HepG2 (cell line): ENCODE results near the gene ARCN1. TPM values are rescaled to one million over a fixed set of nuclear protein-coding genes. Genes with fewer than 3 reads are reported as not detected.
A peak's percentile ranks its signal among the peaks of the same experiment; 100 is the strongest.

Experiments used
- CBFB ChIP-seq: sonication (generic); formaldehyde crosslinking; IDR thresholded peaks from 2 replicates; pipeline ENCODE4 v1.4.0; 2020; ENCODE audit warnings: missing genetic modification reagents
- HOXA7 ChIP-seq: sonication (generic); formaldehyde crosslinking; IDR thresholded peaks from 2 replicates; pipeline ENCODE4 v1.8.1; 2022; ENCODE audit warnings: mild to moderate bottlenecking, missing genetic modification reagents, moderate library complexity
- KAT2B ChIP-seq: fragments of 150-350 bp; IDR thresholded peaks from 2 replicates; pipeline ENCODE4 v1.6.1; 2014; ENCODE audit warnings: low read depth, low read length, borderline replicate concordance
- KDM2A ChIP-seq: sonication (generic); formaldehyde crosslinking; IDR thresholded peaks from 2 replicates; pipeline ENCODE4 v1.4.0; 2020; ENCODE audit warnings: low read depth, missing genetic modification reagents, borderline replicate concordance
- KLF6 ChIP-seq: IDR thresholded peaks from 2 replicates; pipeline ENCODE4 v1.8.0; 2016; ENCODE audit warnings: missing biosample characterization, missing genetic modification reagents
- MEIS1 ChIP-seq: sonication (generic); formaldehyde crosslinking; IDR thresholded peaks from 2 replicates; pipeline ENCODE4 v1.9.0; 2021; ENCODE audit warnings: mild to moderate bottlenecking, missing genetic modification reagents, moderate library complexity, borderline replicate concordance
- MTF2 ChIP-seq: sonication (generic); formaldehyde crosslinking; IDR thresholded peaks from 2 replicates; pipeline ENCODE4 v1.5.0; 2020; ENCODE audit warnings: missing genetic modification reagents, borderline replicate concordance
- MYC ChIP-seq: sonication (generic); formaldehyde crosslinking; IDR thresholded peaks from 2 replicates; pipeline ENCODE4 v1.9.0; 2021; ENCODE audit warnings: missing genetic modification reagents, borderline replicate concordance
- POGZ ChIP-seq: sonication (generic); formaldehyde crosslinking; IDR thresholded peaks from 2 replicates; pipeline ENCODE4 v1.4.0; 2020; ENCODE audit warnings: mild to moderate bottlenecking, missing genetic modification reagents
- SAP130 ChIP-seq: IDR thresholded peaks from 2 replicates; pipeline ENCODE4 v1.6.1; 2016; ENCODE audit warnings: low read depth
- SKI ChIP-seq: fragments of 450-650 bp; IDR thresholded peaks from one replicate; pipeline ENCODE4 v1.6.1; 2018; ENCODE audit warnings: mild to moderate bottlenecking; ENCODE audit not compliant: partially characterized antibody
- SNAI1 ChIP-seq: sonication (generic); formaldehyde crosslinking; IDR thresholded peaks from 2 replicates; pipeline ENCODE4 v1.5.0; 2020; ENCODE audit warnings: mild to moderate bottlenecking, missing genetic modification reagents, borderline replicate concordance
- SNRNP70 ChIP-seq: fragments of 200-400 bp; formaldehyde crosslinking; IDR thresholded peaks from 2 replicates; pipeline ENCODE4 v1.6.1; 2017; ENCODE audit warnings: mild to moderate bottlenecking, low read depth, low read length, moderate library complexity
- THAP9 ChIP-seq: sonication (generic); formaldehyde crosslinking; IDR thresholded peaks from 2 replicates; pipeline ENCODE4; 2020; ENCODE audit warnings: missing genetic modification reagents, mild to moderate bottlenecking, borderline replicate concordance
- TOE1 ChIP-seq: sonication (generic); formaldehyde crosslinking; IDR thresholded peaks from 2 replicates; pipeline ENCODE4 v1.4.0; 2020; ENCODE audit warnings: mild to moderate bottlenecking, missing genetic modification reagents
- ZEB1 ChIP-seq: IDR thresholded peaks from 2 replicates; pipeline ENCODE4 v1.6.1; 2012; ENCODE audit warnings: mild to moderate bottlenecking, low read depth, inconsistent platforms; ENCODE audit not compliant: insufficient replicate concordance
- ZFY ChIP-seq: sonication (generic); formaldehyde crosslinking; IDR thresholded peaks from 2 replicates; pipeline ENCODE4 v1.4.0; 2020; ENCODE audit warnings: missing genetic modification reagents
- ZMYM2 ChIP-seq: sonication (generic); formaldehyde crosslinking; IDR thresholded peaks from 2 replicates; pipeline ENCODE4 v1.8.0; 2022; ENCODE audit warnings: mild to moderate bottlenecking, missing genetic modification reagents
- ZNF296 ChIP-seq: sonication (generic); formaldehyde crosslinking; conservative IDR thresholded peaks from 2 replicates; pipeline ENCODE4 v1.5.0; 2020; ENCODE audit warnings: mild to moderate bottlenecking, missing genetic modification reagents
- ZNF317 ChIP-seq: sonication (generic); formaldehyde crosslinking; IDR thresholded peaks from 2 replicates; pipeline ENCODE4 v1.5.0; 2020; ENCODE audit warnings: mild to moderate bottlenecking, missing genetic modification reagents
- ZNF484 ChIP-seq: sonication (generic); formaldehyde crosslinking; IDR thresholded peaks from 2 replicates; pipeline ENCODE4 v1.5.1; 2020; ENCODE audit warnings: mild to moderate bottlenecking, low read depth, missing genetic modification reagents, borderline replicate concordance
- ZNF503 ChIP-seq: sonication (generic); formaldehyde crosslinking; IDR thresholded peaks from 2 replicates; pipeline ENCODE4 v1.4.0; 2020; ENCODE audit warnings: missing genetic modification reagents
- ZNF678 ChIP-seq: sonication (generic); formaldehyde crosslinking; IDR thresholded peaks from 2 replicates; pipeline ENCODE4 v1.4.0; 2020; ENCODE audit warnings: mild to moderate bottlenecking, missing genetic modification reagents
- ZNF740 ChIP-seq: sonication (generic); formaldehyde crosslinking; IDR thresholded peaks from 2 replicates; pipeline ENCODE4 v1.4.0; 2020; ENCODE audit warnings: missing genetic modification reagents
- polyA plus RNA-seq, 8 experiments: library from polyadenylated mRNA; depleted of rRNA in 3 of 8; stranded (reverse) in 7 of 8; unstranded in 1 of 8; fragments of >200 nt; fragmentation: Illumina TruSeq in 4 of 8; extraction: Trizol in 4 of 8; gene quantifications; 2 replicates each; pipeline versions ENCODE4 v1.2.1 to v1.2.3, GENCODE V29; 2011 to 2016; ENCODE audit warnings: low read depth in 4 of 8, missing spikeins in 1 of 8, mixed read lengths in 1 of 8; ENCODE audit not compliant: insufficient read depth in 1 of 8
- total RNA-seq, 5 experiments: library from RNA; depleted of rRNA; stranded (reverse); fragments of >200 nt; fragmentation: Illumina TruSeq; extraction: Trizol; gene quantifications; 2 replicates each; pipeline ENCODE4 v1.2.3, GENCODE V29; 2016; ENCODE audit warnings: low read depth in 1 of 5

Gene ARCN1
- total and polyA plus RNA-seq, 2 of the 13 experiments (the other 11 are each of a cell fraction or from before 2014, with no cell fraction given): 148 to 200 TPM

- TF ChIP-seq ZNF317 (CRISPR knock-in tag) (no peak), SAP130 (peak; percentile 79), SNRNP70 (no peak), ZEB1 (peak; percentile 44), KDM2A (CRISPR knock-in tag) (peak; percentile 40; the same call in 1 of the 2 replicates), MYC (CRISPR knock-in tag) (peak; percentile 65), THAP9 (CRISPR knock-in tag) (peak; percentile 67; the same call in 1 of the 2 replicates), ZNF484 (CRISPR knock-in tag) (no peak), CBFB (CRISPR knock-in tag) (peak; percentile 27; the same call in 1 of the 2 replicates), TOE1 (CRISPR knock-in tag) (no peak), POGZ (CRISPR knock-in tag) (no peak), ZFY (CRISPR knock-in tag) (peak; percentile 79), MEIS1 (CRISPR knock-in tag) (peak; percentile 22; the same call in 1 of the 2 replicates), ZNF503 (CRISPR knock-in tag) (no peak), ZMYM2 (CRISPR knock-in tag) (peak; percentile 58; the same call in 1 of the 2 replicates), KAT2B (no peak), ZNF740 (CRISPR knock-in tag) (no peak; the same call in 1 of the 2 replicates), HOXA7 (CRISPR knock-in tag) (no peak), ZNF678 (CRISPR knock-in tag) (0 out of 2 replicates have a peak, but pooled peaks have one; percentile 60), ZNF296 (CRISPR knock-in tag) (peak; percentile 75), SKI (no peak), KLF6 (CRISPR knock-in tag) (0 out of 2 replicates have a peak, but pooled peaks have one; percentile 14), MTF2 (CRISPR knock-in tag) (0 out of 2 replicates have a peak, but pooled peaks have one; percentile 71), SNAI1 (CRISPR knock-in tag) (no peak)
Observed at GRCh38 chr11:118620529-118621070, 48.4 kb downstream of the ARCN1 start (continued).
